ENCODE results near the gene CCR3.
"Not testable (repeated sequence)": the region's sequence is repeated elsewhere in the genome, so short reads cannot be mapped to it uniquely, and the experiment has no call there.

The CCR3 gene

DNA sequence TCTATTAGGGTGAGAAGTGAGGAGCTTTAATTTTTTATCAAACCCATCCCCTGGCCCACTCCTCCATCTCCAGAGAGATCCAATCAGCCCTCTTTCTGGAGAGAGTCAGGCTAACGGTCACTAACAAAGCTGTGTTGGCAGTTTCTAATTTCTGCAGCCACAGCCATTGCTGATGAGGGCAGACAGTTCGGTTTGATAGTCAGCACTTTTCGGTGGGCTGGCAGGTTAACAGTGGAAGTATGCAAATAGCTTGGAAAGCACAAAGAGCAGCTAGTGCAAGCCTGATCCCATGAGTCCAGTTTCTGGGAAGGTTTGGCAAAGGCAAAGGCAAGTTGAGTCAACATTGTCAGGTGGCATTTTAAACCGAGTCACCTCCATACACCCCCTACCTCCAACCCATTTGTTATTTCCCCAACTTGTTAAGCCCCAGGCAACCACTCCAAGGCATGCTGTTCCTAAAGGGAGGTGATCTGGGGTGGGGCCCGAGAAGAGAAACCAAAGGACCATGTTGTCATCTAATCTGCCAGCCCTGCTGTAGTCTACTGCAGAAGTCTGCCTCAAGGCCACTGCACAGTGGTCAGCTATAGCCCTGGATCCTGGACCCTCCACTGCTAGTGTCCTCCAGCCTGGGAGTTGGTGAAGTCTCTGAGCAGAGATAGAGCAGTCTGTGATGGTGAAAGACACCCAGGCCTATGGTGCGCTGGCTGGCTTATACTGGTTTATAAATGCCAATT is 35.8 kb upstream of the CCR3 start:
- DNase-seq (ENCODE audit: low read depth, low spot score): no peak
- Histone ChIP-seq H3K4me1 (ENCODE audit: control insufficient read depth, insufficient read depth, low read length) (peaks cover 2% of the 10 kb centered on the region; the same call in 1 of the 2 replicates), H3K27me3 (ENCODE audit: control insufficient read depth, insufficient read depth, low read length) (no peaks in the 10 kb centered on the region), H3K27ac (ENCODE audit: low read length) (no peak overlapping the region), H3K9me3 (ENCODE audit: control insufficient read depth, insufficient read depth, low read length) (no peaks in the 10 kb centered on the region), H3K4me3 (ENCODE audit: low read length) (no peak overlapping the region), H3K36me3 (ENCODE audit: control insufficient read depth, insufficient read depth, low read length) (no peaks in the 10 kb centered on the region)
- WGBS (ENCODE audit: insufficient coverage, insufficient read length): no CpG with 5 or more reads among the region's 6 CpGs

DNA sequence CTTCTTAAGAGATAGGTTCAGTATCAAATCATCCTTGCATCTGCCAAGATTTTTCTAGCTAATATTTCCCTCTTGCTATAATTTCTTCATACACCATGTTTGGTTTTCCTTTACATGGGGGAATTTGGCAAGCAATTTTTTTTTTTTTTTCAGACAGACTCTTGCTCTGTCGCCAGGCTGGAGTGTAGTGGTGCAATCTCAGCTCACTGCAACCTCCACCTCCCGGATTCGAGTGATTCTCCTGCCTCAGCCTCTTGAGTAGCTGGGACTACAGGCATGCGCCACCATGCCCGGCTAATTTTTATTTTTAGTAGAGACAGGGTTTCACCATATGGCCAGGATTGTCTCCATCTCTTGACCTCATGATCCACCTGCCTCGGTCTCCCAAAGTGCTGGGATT is 34.7 kb upstream of the CCR3 start:
- H3K36me3 ChIP-seq (ENCODE audit: control insufficient read depth, insufficient read depth, low read length); H3K27ac ChIP-seq (ENCODE audit: low read length); H3K4me1 ChIP-seq (ENCODE audit: control insufficient read depth, insufficient read depth, low read length); H3K9me3 ChIP-seq (ENCODE audit: control insufficient read depth, insufficient read depth, low read length); DNase-seq (ENCODE audit: low read depth, low spot score); H3K27me3 ChIP-seq (ENCODE audit: control insufficient read depth, insufficient read depth, low read length); H3K4me3 ChIP-seq (ENCODE audit: low read length): not testable (repeated sequence)
- no CpG with 5 or more reads among the region's 6 CpGs for WGBS (ENCODE audit: insufficient coverage, insufficient read length)

DNA sequence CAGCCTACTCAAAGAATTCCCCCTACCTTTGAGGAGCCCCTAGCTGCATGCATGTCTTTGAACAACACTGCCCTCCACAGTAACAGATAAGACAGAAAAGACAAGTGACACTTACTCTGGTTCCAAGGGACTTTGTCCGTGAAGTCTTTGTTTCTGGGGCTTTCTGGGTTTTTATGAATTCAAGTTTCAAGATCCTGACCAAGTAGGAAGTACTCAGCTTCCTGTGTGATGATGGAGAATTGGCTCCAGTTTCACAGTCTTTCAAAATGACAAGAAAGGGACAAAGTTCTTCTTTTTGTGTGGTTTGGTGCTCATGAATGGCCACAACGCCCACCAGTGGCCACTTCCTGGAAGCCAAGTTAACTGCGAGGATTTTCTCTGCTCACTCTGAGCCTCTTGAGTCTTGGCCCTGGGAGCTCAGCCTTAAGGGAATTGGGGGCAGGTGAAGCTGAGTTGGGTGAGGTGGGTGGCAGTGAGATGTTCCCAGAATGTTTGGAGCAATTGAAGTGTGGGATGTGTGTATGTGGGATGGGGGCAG is 34.0 kb upstream of the CCR3 start, which contains the start of gene CCR1:
CCR1 (minus strand) TSS at position 147 of the 538 bp plus-strand sequence. CDS start 4,000 bp downstream, outside the sequence.
- peaks cover 2% of the 10 kb centered on the region; the same call in 1 of the 2 replicates for H3K4me1 ChIP-seq (ENCODE audit: control insufficient read depth, insufficient read depth, low read length)
- H3K9me3 ChIP-seq (ENCODE audit: control insufficient read depth, insufficient read depth, low read length): no peaks in the 10 kb centered on the region
- no peak within 1 kb of the TSS for H3K4me3 ChIP-seq (ENCODE audit: low read length)
- no CpG with 5 or more reads among the region's 3 CpGs for WGBS (ENCODE audit: insufficient coverage, insufficient read length)
- no peak within 1 kb of the TSS for H3K27ac ChIP-seq (ENCODE audit: low read length)
- no peaks in the 10 kb centered on the region for H3K36me3 ChIP-seq (ENCODE audit: control insufficient read depth, insufficient read depth, low read length)
- H3K27me3 ChIP-seq (ENCODE audit: control insufficient read depth, insufficient read depth, low read length): no peaks in the 10 kb centered on the region
- peak; percentile 35 for DNase-seq (ENCODE audit: low read depth, low spot score)

DNA sequence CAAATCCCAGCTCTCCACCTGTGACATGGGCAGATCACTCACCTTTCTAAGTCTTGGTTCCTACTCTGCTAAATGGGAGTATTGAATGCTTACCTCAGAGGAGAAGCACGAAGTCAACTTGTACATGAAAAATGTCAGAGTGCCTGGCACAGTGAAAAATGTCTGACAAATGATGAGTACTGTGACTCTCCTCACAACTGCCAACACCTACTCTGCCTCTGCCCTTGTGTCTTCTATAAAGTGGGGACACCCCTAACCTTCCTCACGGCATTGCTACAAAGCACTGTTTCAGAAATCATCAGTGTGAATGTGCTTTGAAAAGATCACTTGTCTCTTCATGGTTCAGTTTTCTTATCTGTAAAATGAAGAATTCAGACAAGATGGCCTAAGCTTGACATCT is 33.2 kb upstream of the CCR3 start:
- WGBS (ENCODE audit: insufficient coverage, insufficient read length): no CpG with 5 or more reads among the region's 2 CpGs
- H3K9me3 ChIP-seq (ENCODE audit: control insufficient read depth, insufficient read depth, low read length): no peaks in the 10 kb centered on the region
- DNase-seq (ENCODE audit: low read depth, low spot score): no peak
- H3K36me3 ChIP-seq (ENCODE audit: control insufficient read depth, insufficient read depth, low read length): no peaks in the 10 kb centered on the region
- H3K27ac ChIP-seq (ENCODE audit: low read length): no peak overlapping the region
- no peaks in the 10 kb centered on the region for H3K27me3 ChIP-seq (ENCODE audit: control insufficient read depth, insufficient read depth, low read length)
- no peak overlapping the region for H3K4me3 ChIP-seq (ENCODE audit: low read length)
- peaks cover 2% of the 10 kb centered on the region; the same call in 1 of the 2 replicates for H3K4me1 ChIP-seq (ENCODE audit: control insufficient read depth, insufficient read depth, low read length)

DNA sequence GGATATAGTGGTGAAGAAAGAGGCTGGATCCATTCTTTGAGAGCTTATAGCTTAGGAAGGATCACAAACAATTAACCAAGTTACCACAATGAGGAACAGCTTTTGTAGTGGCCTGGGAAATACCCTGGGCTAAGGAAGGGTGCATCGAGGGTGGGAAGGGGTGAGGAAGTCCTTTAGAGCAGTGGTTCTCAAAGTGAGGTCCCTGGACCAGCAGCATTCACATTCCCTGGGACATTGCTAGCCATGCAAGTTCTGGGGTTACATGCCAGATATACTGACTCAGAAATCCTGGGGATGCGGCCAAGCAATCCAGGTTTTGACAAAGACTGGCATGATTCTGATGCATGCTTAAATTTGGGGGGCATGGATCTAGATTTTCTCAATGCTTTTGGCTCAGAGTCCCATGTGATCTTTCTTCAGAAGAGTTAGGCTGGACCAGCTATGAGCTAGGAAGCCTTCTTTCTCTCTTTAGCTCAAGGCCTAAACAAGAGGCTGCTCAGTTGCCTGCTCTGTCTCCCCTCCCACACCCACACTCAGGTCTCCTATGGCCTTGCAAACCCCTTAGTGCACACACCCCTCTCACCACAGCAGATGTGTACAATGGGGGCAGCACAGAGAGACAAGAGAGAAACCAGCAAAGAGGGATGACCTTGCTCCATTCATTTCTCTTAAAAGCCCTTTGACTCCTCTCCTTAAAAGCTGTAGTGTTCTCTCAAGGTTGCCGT is 32.4 kb upstream of the CCR3 start:
- no peak overlapping the region for H3K4me3 ChIP-seq (ENCODE audit: low read length)
- H3K27ac ChIP-seq (ENCODE audit: low read length): no peak overlapping the region
- peaks cover 2% of the 10 kb centered on the region for H3K4me1 ChIP-seq (ENCODE audit: control insufficient read depth, insufficient read depth, low read length)
- H3K27me3 ChIP-seq (ENCODE audit: control insufficient read depth, insufficient read depth, low read length): no peaks in the 10 kb centered on the region
- DNase-seq (ENCODE audit: low read depth, low spot score): no peak
- H3K36me3 ChIP-seq (ENCODE audit: control insufficient read depth, insufficient read depth, low read length): no peaks in the 10 kb centered on the region
- WGBS (ENCODE audit: insufficient coverage, insufficient read length): no CpG with 5 or more reads among the region's 3 CpGs
- no peaks in the 10 kb centered on the region for H3K9me3 ChIP-seq (ENCODE audit: control insufficient read depth, insufficient read depth, low read length)

DNA sequence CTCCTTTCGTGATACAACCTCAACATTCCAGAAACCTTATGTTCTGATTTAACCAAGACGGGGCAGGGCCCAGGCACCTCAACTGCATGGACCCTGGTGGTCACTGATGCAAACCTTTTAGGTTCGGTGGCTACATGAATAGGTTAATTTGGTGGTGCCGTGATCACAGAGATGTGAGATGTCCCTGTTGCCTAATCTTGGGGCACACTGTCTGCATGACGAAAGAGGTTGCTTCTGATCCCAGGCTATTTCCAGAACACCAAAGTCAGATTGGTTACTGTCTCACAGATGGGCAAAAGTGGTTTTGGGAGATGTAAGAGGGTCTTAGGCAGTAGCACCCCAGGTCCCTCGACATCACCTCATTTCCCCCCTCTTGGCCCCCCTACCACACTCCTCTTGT is 30.2 kb upstream of the CCR3 start:
- WGBS (ENCODE audit: insufficient coverage, insufficient read length): no CpG with 5 or more reads among the region's 6 CpGs
- DNase-seq (ENCODE audit: low read depth, low spot score): no peak
- H3K27ac ChIP-seq (ENCODE audit: low read length): no peak overlapping the region
- H3K36me3 ChIP-seq (ENCODE audit: control insufficient read depth, insufficient read depth, low read length): no peaks in the 10 kb centered on the region
- H3K9me3 ChIP-seq (ENCODE audit: control insufficient read depth, insufficient read depth, low read length): no peaks in the 10 kb centered on the region
- no peaks in the 10 kb centered on the region; the same call in 1 of the 2 replicates for H3K4me1 ChIP-seq (ENCODE audit: control insufficient read depth, insufficient read depth, low read length)
- no peak overlapping the region for H3K4me3 ChIP-seq (ENCODE audit: low read length)
- no peaks in the 10 kb centered on the region for H3K27me3 ChIP-seq (ENCODE audit: control insufficient read depth, insufficient read depth, low read length)

DNA sequence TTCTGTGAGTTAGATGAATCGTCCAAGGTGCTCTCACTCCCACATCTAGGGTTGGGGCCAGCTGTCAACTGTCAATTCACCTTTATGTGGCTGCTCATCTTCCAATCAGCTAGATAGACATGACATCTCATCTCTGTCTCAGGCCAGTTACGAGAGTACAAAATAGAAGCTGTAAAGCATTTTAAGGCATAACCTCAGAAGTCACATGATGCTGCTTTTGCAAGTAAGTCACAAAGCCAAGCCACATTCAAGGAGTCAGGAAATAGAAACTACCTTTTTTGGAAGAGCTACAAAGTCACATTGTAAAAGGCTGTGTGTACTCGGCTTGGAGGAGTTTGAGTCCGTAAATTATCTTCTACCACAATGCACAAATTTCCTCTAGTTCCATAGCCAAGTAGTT is 29.1 kb upstream of the CCR3 start:
- no peaks in the 10 kb centered on the region for H3K9me3 ChIP-seq (ENCODE audit: control insufficient read depth, insufficient read depth, low read length)
- H3K27me3 ChIP-seq (ENCODE audit: control insufficient read depth, insufficient read depth, low read length): no peaks in the 10 kb centered on the region
- H3K36me3 ChIP-seq (ENCODE audit: control insufficient read depth, insufficient read depth, low read length): no peaks in the 10 kb centered on the region
- H3K4me1 ChIP-seq (ENCODE audit: control insufficient read depth, insufficient read depth, low read length): no peaks in the 10 kb centered on the region; the same call in 1 of the 2 replicates
- no peak overlapping the region for H3K4me3 ChIP-seq (ENCODE audit: low read length)
- H3K27ac ChIP-seq (ENCODE audit: low read length): no peak overlapping the region
- DNase-seq (ENCODE audit: low read depth, low spot score): no peak
- WGBS (ENCODE audit: insufficient coverage, insufficient read length): no CpG with 5 or more reads among the region's 4 CpGs

DNA sequence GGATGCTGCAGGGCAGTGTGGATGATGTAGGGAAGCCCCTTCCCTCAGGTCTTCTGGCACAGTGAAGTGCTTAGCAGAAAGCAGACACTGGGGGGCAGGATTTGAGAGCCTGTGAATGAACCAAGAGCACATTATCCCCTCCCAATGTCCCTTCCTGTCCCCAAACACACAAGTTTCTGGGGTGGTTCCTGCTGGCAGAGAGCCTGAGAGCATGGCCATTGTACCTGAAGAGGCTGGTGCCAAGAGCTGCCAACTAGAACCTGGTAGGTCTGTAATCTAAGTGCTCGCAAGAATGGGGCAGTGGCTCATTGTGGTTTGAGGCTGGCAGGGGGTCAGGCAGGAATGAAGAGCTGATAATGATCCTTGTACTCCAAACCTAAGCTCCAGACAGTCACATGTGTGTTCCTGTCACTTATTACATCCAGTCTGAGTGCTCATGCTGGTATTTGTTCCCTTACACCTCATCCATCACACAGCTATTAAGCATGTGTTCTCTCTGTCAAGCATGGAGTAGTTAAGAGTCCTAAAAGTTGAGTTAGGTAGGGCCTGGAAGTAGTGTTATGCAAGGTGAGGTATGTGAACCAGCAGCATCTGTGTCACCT is 27.4 kb upstream of the CCR3 start:
- Histone ChIP-seq H3K4me1 (ENCODE audit: control insufficient read depth, insufficient read depth, low read length) (no peaks in the 10 kb centered on the region; the same call in 1 of the 2 replicates), H3K36me3 (ENCODE audit: control insufficient read depth, insufficient read depth, low read length) (no peaks in the 10 kb centered on the region), H3K27me3 (ENCODE audit: control insufficient read depth, insufficient read depth, low read length) (no peaks in the 10 kb centered on the region), H3K27ac (ENCODE audit: low read length) (no peak overlapping the region), H3K4me3 (ENCODE audit: low read length) (no peak overlapping the region), H3K9me3 (ENCODE audit: control insufficient read depth, insufficient read depth, low read length) (no peaks in the 10 kb centered on the region)
- peak; percentile 37 for DNase-seq (ENCODE audit: low read depth, low spot score)
- WGBS (ENCODE audit: insufficient coverage, insufficient read length): no CpG with 5 or more reads among the region's 1 CpG

DNA sequence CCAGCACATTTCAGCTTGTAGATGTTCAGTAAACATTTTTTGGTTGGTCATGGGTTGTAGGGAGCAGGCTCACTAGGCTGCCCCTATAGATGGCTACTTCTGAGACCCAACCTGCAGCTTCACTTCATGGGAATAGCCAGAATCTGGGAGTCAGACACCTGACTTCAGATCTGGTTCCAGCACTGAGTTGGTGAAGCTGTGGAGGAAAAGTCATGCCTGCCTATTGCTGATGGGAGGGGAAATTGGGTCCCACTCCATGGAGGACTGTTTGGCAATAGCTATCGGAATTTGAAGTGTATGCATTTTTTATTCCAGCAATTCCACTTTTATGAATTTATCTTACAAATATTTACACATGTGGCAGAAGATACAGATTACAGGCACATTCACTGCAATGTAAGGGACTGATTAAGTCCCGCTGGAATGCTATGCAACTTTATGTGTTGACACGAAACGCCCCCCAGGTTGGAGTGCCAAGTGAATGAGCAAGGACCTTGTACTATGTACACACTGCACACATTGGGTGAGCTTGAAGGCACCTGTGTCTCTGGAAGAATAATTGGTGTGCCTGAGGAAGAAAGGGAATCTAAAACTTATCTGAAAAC is 26.3 kb upstream of the CCR3 start:
- no peaks in the 10 kb centered on the region for H3K9me3 ChIP-seq (ENCODE audit: control insufficient read depth, insufficient read depth, low read length)
- H3K27me3 ChIP-seq (ENCODE audit: control insufficient read depth, insufficient read depth, low read length): no peaks in the 10 kb centered on the region
- no peaks in the 10 kb centered on the region; the same call in 1 of the 2 replicates for H3K4me1 ChIP-seq (ENCODE audit: control insufficient read depth, insufficient read depth, low read length)
- no peak for DNase-seq (ENCODE audit: low read depth, low spot score)
- H3K36me3 ChIP-seq (ENCODE audit: control insufficient read depth, insufficient read depth, low read length): no peaks in the 10 kb centered on the region
- H3K4me3 ChIP-seq (ENCODE audit: low read length): no peak overlapping the region
- H3K27ac ChIP-seq (ENCODE audit: low read length): no peak overlapping the region
- WGBS (ENCODE audit: insufficient coverage, insufficient read length): no CpG with 5 or more reads among the region's 4 CpGs

DNA sequence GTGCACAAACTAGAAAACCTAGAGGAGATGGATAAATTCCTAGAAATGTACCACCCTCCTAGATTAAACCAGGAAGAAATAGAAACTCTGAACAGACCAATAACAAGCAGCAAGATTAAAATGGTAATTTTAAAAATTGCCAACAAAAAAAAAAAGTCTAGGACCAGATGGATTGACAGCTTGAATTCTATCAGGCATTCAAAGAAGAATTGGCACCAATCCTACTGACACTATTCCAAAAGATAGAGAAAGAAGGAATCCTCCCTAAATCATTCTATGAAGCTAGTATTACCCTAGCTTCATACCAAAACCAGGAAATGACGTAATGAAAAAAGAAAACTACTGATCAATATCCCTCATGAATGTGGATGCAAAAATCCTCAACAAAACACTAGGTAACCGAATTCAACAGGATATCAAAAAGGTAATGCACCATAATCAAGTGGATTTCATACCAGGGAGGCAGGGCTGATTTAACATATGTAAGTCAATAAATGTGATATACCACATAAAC is 24.0 kb upstream of the CCR3 start:
- Histone ChIP-seq H3K9me3 (ENCODE audit: control insufficient read depth, insufficient read depth, low read length) (no peaks in the 10 kb centered on the region), H3K27me3 (ENCODE audit: control insufficient read depth, insufficient read depth, low read length) (no peaks in the 10 kb centered on the region), H3K36me3 (ENCODE audit: control insufficient read depth, insufficient read depth, low read length) (no peaks in the 10 kb centered on the region), H3K27ac (ENCODE audit: low read length) (no peak overlapping the region), H3K4me1 (ENCODE audit: control insufficient read depth, insufficient read depth, low read length) (no peaks in the 10 kb centered on the region; the same call in 1 of the 2 replicates), H3K4me3 (ENCODE audit: low read length) (no peak overlapping the region)
- no peak for DNase-seq (ENCODE audit: low read depth, low spot score)
- no CpG with 5 or more reads among the region's 2 CpGs for WGBS (ENCODE audit: insufficient coverage, insufficient read length)

All from iPS DF 6.9 (cell line).